HEK293 (cell line): Measurements from ENCODE around the gene FBXL7.

Experiments
- CTCF ChIA-PET: fragments of 350-600 bp; formaldehyde crosslinking; extraction: SDS; loops from one replicate; lab custom pipeline; 2021; ENCODE audit warnings: antibody characterized with exemption; lab: Yijun Ruan, JAX
- POLR2A ChIA-PET: fragments of 300-600 bp; formaldehyde crosslinking; extraction: SDS; loops from one replicate; lab custom pipeline; 2020; ENCODE audit warnings: antibody characterized with exemption, inconsistent platforms; lab: Yijun Ruan, JAX
- H3K27ac ChIP-seq: fragments of 200-500 bp; sonication (Bioruptor generic); 2 replicates; pipeline ENCODE4 v1.5.1; 2014; ENCODE audit warnings: low read depth, low read length, control low read depth, inconsistent platforms; ENCODE audit errors: extremely low read depth
- H3K36me3 ChIP-seq, 2 experiments: fragments of 200-500 bp in 1 of 2; sonication (Bioruptor generic) in 1 of 2; 1 replicate in 1 of 2; 2 replicates in 1 of 2; pipeline ENCODE4 v1.5.1; 2014 to 2017; ENCODE audit warnings: inconsistent platforms in 2 of 2, low read length in 2 of 2; ENCODE audit not compliant: control insufficient read depth in 2 of 2, insufficient read depth in 1 of 2
- H3K4me1 ChIP-seq: fragments of 200-500 bp; sonication (Bioruptor generic); 2 replicates; pipeline ENCODE4 v1.5.1; 2014; ENCODE audit warnings: mild to moderate bottlenecking, low read length, inconsistent platforms; ENCODE audit not compliant: control insufficient read depth, insufficient read depth
- H3K4me3 ChIP-seq: 2 replicates; pipeline ENCODE4 v1.5.1; 2011; ENCODE audit warnings: low read depth, mild to moderate bottlenecking, control low read depth, low read length, moderate library complexity
- H3K9me3 ChIP-seq: fragments of 200-500 bp; sonication (Bioruptor generic); 2 replicates; pipeline ENCODE4 v1.5.1; 2014; ENCODE audit warnings: low read depth, low read length, inconsistent platforms; ENCODE audit not compliant: control insufficient read depth, insufficient read depth
- BCL6B ChIP-seq: fragments of 450-650 bp; formaldehyde crosslinking; IDR thresholded peaks from 2 replicates; pipeline ENCODE4 v1.5.1; 2017; ENCODE audit warnings: missing biosample characterization, missing genetic modification characterization
- GFI1B ChIP-seq: fragments of 450-650 bp; formaldehyde crosslinking; IDR thresholded peaks from 2 replicates; pipeline ENCODE4 v1.5.1; 2016; ENCODE audit warnings: missing biosample characterization, missing genetic modification characterization
- INSM2 ChIP-seq: fragments of 450-650 bp; formaldehyde crosslinking; IDR thresholded peaks from 2 replicates; pipeline ENCODE4 v1.5.1; 2016; ENCODE audit warnings: missing biosample characterization, missing genetic modification characterization
- KLF8 ChIP-seq: fragments of 450-650 bp; formaldehyde crosslinking; IDR thresholded peaks from 2 replicates; pipeline ENCODE4 v1.5.1; 2016; ENCODE audit warnings: missing biosample characterization, missing genetic modification characterization
- MZF1 ChIP-seq: fragments of 450-650 bp; formaldehyde crosslinking; IDR thresholded peaks from 2 replicates; pipeline ENCODE4 v1.5.1; 2017; ENCODE audit warnings: missing biosample characterization, missing genetic modification characterization, borderline replicate concordance
- OVOL3 ChIP-seq: fragments of 450-650 bp; formaldehyde crosslinking; IDR thresholded peaks from 2 replicates; pipeline ENCODE4 v1.5.1; 2016; ENCODE audit warnings: missing biosample characterization, missing genetic modification characterization
- PRDM2 ChIP-seq: fragments of 450-650 bp; formaldehyde crosslinking; IDR thresholded peaks from 2 replicates; pipeline ENCODE4 v1.5.1; 2016; ENCODE audit warnings: missing biosample characterization, missing genetic modification characterization, borderline replicate concordance
- TRIM28 ChIP-seq: IDR thresholded peaks from 2 replicates; pipeline ENCODE4 v1.6.1; 2011; ENCODE audit warnings: low read length, control low read depth, borderline replicate concordance
- ZBTB44 ChIP-seq: fragments of 450-650 bp; IDR thresholded peaks from 2 replicates; pipeline ENCODE4 v1.5.1; 2018; ENCODE audit warnings: missing biosample characterization, mild to moderate bottlenecking, missing genetic modification characterization
- ZEB2 ChIP-seq: fragments of 450-650 bp; formaldehyde crosslinking; IDR thresholded peaks from 2 replicates; pipeline ENCODE4 v1.5.1; 2016; ENCODE audit warnings: missing biosample characterization, missing genetic modification characterization
- ZFP69B ChIP-seq: fragments of 450-650 bp; formaldehyde crosslinking; IDR thresholded peaks from 2 replicates; pipeline ENCODE4 v1.5.1; 2016; ENCODE audit warnings: missing biosample characterization, missing genetic modification characterization
- ZNF221 ChIP-seq: fragments of 450-650 bp; formaldehyde crosslinking; IDR thresholded peaks from 2 replicates; pipeline ENCODE4 v1.5.1; 2017; ENCODE audit warnings: missing biosample characterization, missing genetic modification characterization, borderline replicate concordance
- ZNF292 ChIP-seq: fragments of 450-650 bp; formaldehyde crosslinking; IDR thresholded peaks from 2 replicates; pipeline ENCODE4 v1.5.1; 2016; ENCODE audit warnings: low read depth, missing biosample characterization, missing genetic modification characterization, borderline replicate concordance
- ZNF350 ChIP-seq: fragments of 450-650 bp; formaldehyde crosslinking; IDR thresholded peaks from 2 replicates; pipeline ENCODE4 v1.5.0; 2017; ENCODE audit warnings: missing biosample characterization, mild to moderate bottlenecking, missing genetic modification characterization
- ZNF404 ChIP-seq: fragments of 450-650 bp; formaldehyde crosslinking; IDR thresholded peaks from 2 replicates; pipeline ENCODE4 v1.5.1; 2017; ENCODE audit warnings: missing biosample characterization, missing genetic modification characterization
- ZNF548 ChIP-seq: fragments of 450-650 bp; formaldehyde crosslinking; IDR thresholded peaks from 2 replicates; pipeline ENCODE4 v1.5.1; 2016; ENCODE audit warnings: missing biosample characterization, missing genetic modification characterization
- ZNF664 ChIP-seq: fragments of 450-650 bp; formaldehyde crosslinking; IDR thresholded peaks from 2 replicates; pipeline ENCODE4 v1.5.1; 2016; ENCODE audit warnings: missing biosample characterization, missing genetic modification characterization
- ZNF701 ChIP-seq: fragments of 450-650 bp; formaldehyde crosslinking; IDR thresholded peaks from 2 replicates; pipeline ENCODE4 v1.5.1; 2016; ENCODE audit warnings: missing biosample characterization, missing genetic modification characterization
- ZNF776 ChIP-seq: fragments of 450-650 bp; formaldehyde crosslinking; IDR thresholded peaks from 2 replicates; pipeline ENCODE4 v1.5.0; 2017; ENCODE audit warnings: missing biosample characterization, missing genetic modification characterization, borderline replicate concordance
- ZSCAN18 ChIP-seq: fragments of 450-650 bp; formaldehyde crosslinking; IDR thresholded peaks from 2 replicates; pipeline ENCODE4 v1.5.1; 2016; ENCODE audit warnings: missing biosample characterization, missing genetic modification characterization

Gene FBXL7

GRCh38 chr5:15757619-15758018 lies 257.6 kb downstream of the FBXL7 start:
- TF ChIP-seq ZSCAN18 (tag by site-specific recombination) (no peak), PRDM2 (no peak), KLF8 (tag by site-specific recombination) (no peak), OVOL3 (tag by site-specific recombination) (no peak), ZNF221 (tag by site-specific recombination) (no peak), MZF1 (tag by site-specific recombination) (no peak), ZNF350 (tag by site-specific recombination) (no peak), ZFP69B (tag by site-specific recombination) (no peak), BCL6B (tag by site-specific recombination) (no peak), ZNF292 (tag by site-specific recombination) (no peak), GFI1B (tag by site-specific recombination) (no peak), ZNF404 (tag by site-specific recombination) (no peak), TRIM28 (no peak), ZNF776 (tag by site-specific recombination) (no peak), ZBTB44 (tag by site-specific recombination) (no peak), ZEB2 (tag by site-specific recombination) (no peak), INSM2 (tag by site-specific recombination) (no peak), ZNF701 (tag by site-specific recombination) (no peak), ZNF664 (tag by site-specific recombination) (no peak), ZNF548 (tag by site-specific recombination) (no peak)
- TF ChIP-seq, all 188 proteins: peak for 0
- ChIA-PET CTCF (interaction anchor here (1.0 kb wide), 1 partner anchor 11 kb away, joined by 3 read pairs; no protein-coding TSS in a partner anchor), POLR2A (no interaction called here)
- Histone ChIP-seq H3K27ac (no peak overlapping the region), H3K9me3 (no peaks in the 10 kb centered on the region), H3K4me1 (no peaks in the 10 kb centered on the region), H3K4me3 (no peak overlapping the region), H3K36me3 (no peaks in the 10 kb centered on the region)
